GM18499 (cell line): ENCODE measurements around the gene GNAS-AS1.

Experiments
- ATAC-seq: cut with Tn5 transposase; IDR thresholded peaks from one replicate; pipeline ENCODE4 v1.9.1; 2021; ENCODE audit warnings: moderate number of reproducible peaks; ENCODE audit not compliant: insufficient read depth, unreplicated experiment

GNAS-AS1 gene

GRCh38 chr20:58787211-58788005 lies 63.3 kb downstream of the GNAS-AS1 start:
- ATAC-seq: no peak

GRCh38 chr20:58784321-58785074 lies 66.2 kb downstream of the GNAS-AS1 start:
- ATAC-seq: no peak

GRCh38 chr20:58783511-58784011 lies 67.1 kb downstream of the GNAS-AS1 start:
- ATAC-seq: no peak

- no peak for ATAC-seq
Observed at GRCh38 chr20:58781138-58781537, 69.6 kb downstream of the GNAS-AS1 start.

GRCh38 chr20:58778760-58779159 lies 71.9 kb downstream of the GNAS-AS1 start:
- ATAC-seq: no peak

GRCh38 chr20:58777657-58778056 lies 73.0 kb downstream of the GNAS-AS1 start:
- ATAC-seq: no peak

- no peak for ATAC-seq
Observed at GRCh38 chr20:58776109-58776508, 74.6 kb downstream of the GNAS-AS1 start.

GRCh38 chr20:58775371-58775770 lies 75.3 kb downstream of the GNAS-AS1 start:
- no peak for ATAC-seq

GRCh38 chr20:58774667-58775263 lies 75.9 kb downstream of the GNAS-AS1 start:
- no peak for ATAC-seq

- no peak for ATAC-seq
Observed at GRCh38 chr20:58774214-58774613, 76.5 kb downstream of the GNAS-AS1 start.

- ATAC-seq: no peak
Observed at GRCh38 chr20:58772786-58773185, 77.9 kb downstream of the GNAS-AS1 start.
